GM18870 (cell line): ENCODE results near the gene TRPM2.

Source experiments
- ATAC-seq: cut with Tn5 transposase; IDR thresholded peaks from one replicate; pipeline ENCODE4 v1.9.1; 2021; ENCODE audit warnings: moderate library complexity; ENCODE audit not compliant: unreplicated experiment

Gene TRPM2

GRCh38 chr21:44424608-44425306 lies 71.3 kb downstream of the TRPM2 start:
- ATAC-seq = no peak

- ATAC-seq = no peak
These were observed 72.0 kb downstream of the TRPM2 start for GRCh38 chr21:44425307-44425894.

GRCh38 chr21:44425895-44426662 lies 72.7 kb downstream of the TRPM2 start:
- no peak for ATAC-seq

- no peak for ATAC-seq
These were observed 73.3 kb downstream of the TRPM2 start for GRCh38 chr21:44426663-44427191.

DNA sequence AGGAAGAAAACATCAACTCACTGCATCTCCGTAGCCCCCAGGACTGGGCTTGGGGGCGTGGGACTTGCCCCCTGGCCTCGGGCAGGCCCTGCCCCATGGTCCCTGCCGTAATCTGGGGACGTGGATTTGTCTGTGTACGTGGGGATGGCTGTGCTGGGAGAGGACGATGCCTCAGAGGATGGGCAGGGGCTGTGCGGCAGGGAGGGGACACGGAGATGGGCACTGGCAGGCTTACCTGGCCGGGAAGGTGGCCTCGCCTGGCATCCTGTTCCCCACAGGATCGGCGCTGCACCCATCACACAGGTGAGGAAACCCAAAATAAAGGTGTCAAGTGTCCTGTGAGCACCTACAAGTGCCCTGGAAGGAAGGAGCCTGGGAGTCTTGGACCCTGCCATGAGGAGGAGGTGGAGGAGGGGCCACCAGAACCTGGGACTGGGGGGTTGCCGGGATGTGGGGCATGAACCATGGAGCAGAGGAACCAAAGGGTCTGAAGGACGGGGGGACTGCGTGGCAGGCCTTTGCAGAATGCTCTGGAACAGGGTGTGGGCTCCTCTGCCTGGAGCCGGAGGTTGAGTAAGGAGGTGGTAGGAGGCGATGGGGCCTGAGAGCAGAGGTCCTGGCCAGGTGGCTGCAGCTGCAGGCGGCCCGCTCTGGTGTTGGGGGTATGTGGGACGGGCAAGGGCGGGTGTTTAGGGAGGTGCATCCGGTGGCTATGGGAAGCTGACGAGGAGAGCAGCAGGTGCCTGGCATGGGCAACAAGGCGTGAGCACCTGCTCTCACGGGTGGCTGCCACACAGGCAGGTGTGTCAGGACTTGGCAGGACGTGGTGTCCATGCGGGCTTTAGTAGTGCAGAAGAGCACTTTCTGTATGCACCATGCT lies 74.1 kb downstream of the TRPM2 start:
- ATAC-seq = no peak

DNA sequence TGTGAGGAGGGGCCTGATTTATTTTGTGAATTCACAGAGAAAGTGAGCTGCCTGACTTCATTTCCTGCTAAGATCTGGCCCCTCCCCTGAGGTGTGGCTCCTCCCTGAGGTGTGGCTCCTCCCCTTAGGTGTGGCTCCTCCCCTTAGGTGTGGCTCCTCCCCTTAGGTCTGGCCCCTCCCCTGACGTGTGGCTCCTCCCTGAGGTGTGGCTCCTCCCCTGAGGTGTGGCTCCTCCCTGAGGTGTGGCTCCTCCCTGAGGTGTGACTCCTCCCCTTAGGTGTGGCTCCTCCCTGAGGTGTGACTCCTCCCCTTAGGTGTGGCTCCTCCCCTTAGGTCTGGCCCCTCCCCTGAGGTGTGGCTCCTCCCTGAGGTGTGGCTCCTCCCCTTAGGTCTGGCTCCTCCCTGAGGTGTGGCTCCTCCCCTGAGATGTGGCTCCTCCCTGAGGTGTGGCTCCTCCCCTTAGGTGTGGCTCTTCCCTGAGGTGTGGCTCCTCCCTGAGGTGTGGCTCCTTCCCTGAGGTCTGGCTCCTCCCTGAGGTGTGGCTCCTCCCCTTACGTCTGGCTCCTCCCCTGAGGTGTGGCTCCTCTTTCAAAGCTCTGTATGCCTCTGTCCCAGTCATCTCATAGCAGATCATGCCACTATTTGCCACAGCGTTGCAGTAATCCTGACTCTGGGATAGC lies 75.0 kb downstream of the TRPM2 start:
- ATAC-seq = no peak

DNA sequence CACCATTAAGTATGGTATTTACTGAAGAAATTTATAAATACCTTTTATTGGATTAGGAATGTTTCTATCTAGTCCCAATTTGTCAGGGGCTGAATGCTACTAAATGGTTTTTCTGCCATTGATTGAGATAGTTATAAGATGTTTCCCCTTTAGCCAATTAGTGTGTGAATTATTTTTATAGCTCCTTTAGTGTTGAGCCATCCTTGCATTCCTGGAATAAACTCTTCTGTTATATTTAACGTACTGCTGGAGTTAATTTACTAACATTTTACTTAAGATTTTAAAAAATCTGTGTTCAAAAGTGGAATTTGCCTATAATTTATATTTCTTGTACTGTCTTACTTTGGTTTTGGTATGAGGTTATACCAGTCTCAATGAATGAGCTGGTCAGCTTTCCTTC lies 76.5 kb downstream of the TRPM2 start:
- no peak for ATAC-seq

DNA sequence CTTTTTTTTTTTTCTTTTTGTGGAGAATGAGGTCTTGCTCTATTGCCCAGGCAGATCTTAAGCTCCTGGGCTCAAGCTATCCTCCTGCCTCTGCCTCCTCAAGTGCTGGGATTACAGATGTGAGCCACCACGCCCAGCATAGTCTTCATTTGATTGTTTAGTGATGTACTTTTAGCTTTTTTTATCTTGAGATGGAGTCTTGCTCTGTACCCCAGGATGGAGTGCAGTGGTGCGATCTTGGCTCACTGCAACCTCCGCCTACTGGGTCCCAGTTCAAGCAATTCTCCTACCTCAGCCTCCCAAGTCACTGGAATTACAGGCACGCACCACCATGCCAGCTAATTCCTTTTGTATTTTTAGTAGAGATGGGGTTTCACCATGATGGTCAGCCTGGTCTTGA lies 77.9 kb downstream of the TRPM2 start:
- no peak for ATAC-seq

DNA sequence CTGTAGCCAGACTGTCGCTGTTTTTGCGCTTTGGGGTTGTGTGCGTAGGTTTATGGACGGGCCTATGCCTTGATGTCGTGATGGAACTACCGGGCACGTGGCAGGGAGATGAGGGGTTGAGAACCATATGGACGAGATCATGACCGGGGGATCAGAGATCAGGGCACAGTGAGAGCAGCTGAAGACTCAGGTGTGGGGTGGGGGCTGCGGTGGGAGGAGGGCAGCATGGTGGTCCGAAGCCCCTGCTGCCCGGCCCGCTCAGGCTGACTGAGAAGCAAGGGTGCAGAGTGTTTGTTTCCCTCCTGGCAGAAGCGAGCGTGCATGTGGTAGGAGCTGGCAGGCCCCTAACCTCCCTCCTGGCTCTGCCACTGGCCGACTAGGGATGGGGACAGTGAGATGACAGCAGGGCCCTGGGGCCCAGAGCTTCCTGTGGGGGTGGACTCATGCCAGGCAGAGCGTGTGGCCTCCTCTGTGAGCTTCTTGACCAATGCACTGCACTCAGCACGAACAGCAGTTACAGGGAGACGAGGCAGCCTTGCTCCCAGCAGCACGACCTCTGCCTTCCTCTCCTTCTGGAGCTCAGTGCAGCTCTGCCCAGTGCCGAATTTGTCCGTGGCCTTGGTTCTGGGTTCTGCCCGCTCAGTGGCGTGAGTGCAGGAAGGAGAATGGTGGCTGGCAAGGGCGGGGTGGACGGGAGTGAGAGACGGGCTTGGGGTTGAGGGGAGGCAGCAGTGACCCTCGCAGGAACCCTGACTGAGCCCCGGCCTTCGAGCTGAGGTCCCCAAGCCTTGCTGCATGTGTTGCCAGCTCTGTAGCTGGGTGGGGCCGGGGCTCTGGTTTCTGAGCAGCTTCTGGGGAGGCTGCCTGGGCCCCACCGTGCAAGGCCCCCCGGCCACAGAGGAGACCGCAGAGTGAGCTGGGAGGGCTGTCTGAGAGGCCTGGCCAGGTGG lies 79.7 kb downstream of the TRPM2 start:
- ATAC-seq = no peak

DNA sequence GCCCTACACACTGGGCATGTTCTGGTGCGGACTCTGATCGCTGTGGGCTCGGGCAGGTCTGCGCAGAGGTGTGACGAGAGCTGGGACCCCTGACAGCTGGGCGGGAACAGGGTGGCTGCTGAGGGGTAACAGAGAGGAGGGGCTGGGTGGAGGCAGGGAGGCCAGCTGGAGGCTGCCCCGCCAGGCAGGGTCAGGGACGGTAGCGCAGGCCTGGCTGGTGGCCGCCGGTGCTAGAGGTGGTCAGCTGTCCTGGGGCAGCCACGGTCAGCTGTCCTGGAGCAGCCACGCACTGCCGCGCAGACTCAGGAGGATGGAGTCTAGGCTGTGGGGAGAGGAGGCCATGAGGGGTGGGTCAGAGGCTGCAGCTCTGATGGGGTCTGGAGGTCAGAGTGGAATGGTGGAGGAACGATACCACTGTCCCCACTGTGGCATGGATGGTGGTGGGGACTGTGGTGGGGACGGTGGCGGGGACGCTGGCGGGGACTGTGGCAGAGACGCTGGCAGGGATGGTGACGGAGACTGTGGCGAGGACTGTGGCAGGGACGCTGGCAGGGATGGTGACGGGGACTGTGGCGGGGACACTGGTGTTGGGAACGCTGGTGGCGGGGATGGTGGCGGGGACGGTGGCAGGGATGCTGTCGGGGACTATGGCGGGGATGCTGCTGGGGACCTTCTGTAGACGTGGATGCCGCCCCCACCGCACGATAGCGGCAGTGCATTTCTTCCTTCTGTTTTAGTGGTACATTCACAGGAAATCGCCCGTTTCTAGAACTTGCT lies 80.6 kb downstream of the TRPM2 start:
- no peak for ATAC-seq

- no peak for ATAC-seq
These were observed 81.1 kb downstream of the TRPM2 start for GRCh38 chr21:44434568-44434925.

- ATAC-seq = no peak
These were observed 81.7 kb downstream of the TRPM2 start for GRCh38 chr21:44434936-44435635.

GRCh38 chr21:44436111-44436611 lies 82.7 kb downstream of the TRPM2 start:
- ATAC-seq = no peak

DNA sequence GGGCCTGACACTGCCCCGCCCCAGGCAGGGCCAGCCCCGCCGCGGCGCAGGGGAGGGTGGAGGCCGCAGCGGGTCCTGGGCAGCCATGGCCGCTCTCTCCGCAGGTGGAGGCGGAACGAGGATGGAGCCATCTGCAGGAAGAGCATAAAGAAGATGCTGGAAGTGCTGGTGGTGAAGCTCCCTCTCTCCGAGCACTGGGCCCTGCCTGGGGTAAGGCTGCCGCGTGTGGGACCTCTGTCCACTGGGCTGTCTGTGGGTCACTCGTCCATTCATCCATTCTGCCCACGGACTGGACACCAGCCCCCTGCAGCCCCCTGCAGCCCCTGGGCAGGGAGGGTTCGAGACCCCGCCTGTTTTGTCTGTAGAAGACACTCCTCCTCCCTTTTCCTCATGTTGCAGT lies 83.5 kb downstream of the TRPM2 start:
- no peak for ATAC-seq

GRCh38 chr21:44437371-44437695 lies 83.9 kb downstream of the TRPM2 start:
- no peak for ATAC-seq

GRCh38 chr21:44437696-44438431 lies 84.4 kb downstream of the TRPM2 start:
- no peak for ATAC-seq

GRCh38 chr21:44438531-44439210 lies 85.2 kb downstream of the TRPM2 start:
- no peak for ATAC-seq
